GM23338 (cell line): Measurements from ENCODE around the gene ASPDH. TPM values are rescaled to one million over a fixed set of nuclear protein-coding genes. Genes with fewer than 3 reads are reported as not detected.

Experiments
- ATAC-seq: fragments of 200-7000 bp; cut with Tn5 transposase; 3 replicates; pipeline ENCODE4 v1.9.1; 2020
- DNase-seq: peaks from one replicate; pipeline ENCODE4 v3.0.0-alpha.2; 2015; ENCODE audit warnings: low spot score
- H2AFZ ChIP-seq: fragments of 200-600 bp; sonication (generic); 2 replicates; pipeline ENCODE4 v1.8.0; 2016; ENCODE audit warnings: antibody characterized with exemption, mild to moderate bottlenecking, moderate library complexity
- H3F3A ChIP-seq: fragments of 200-600 bp; sonication (generic); replicated peaks from 2 replicates; pipeline ENCODE4 v1.8.0; 2017; ENCODE audit warnings: antibody characterized with exemption, mixed run types, low read depth
- H3K27ac ChIP-seq: fragments of 200-600 bp; sonication (generic); 2 replicates; pipeline ENCODE4 v1.6.1; 2016; ENCODE audit warnings: low read depth
- H3K27me3 ChIP-seq: fragments of 200-600 bp; sonication (generic); 2 replicates; pipeline ENCODE4 v1.8.0; 2016; ENCODE audit warnings: mild to moderate bottlenecking, mixed run types, moderate library complexity; ENCODE audit not compliant: insufficient read depth
- H3K36me3 ChIP-seq: fragments of 200-600 bp; sonication (generic); 2 replicates; pipeline ENCODE4 v1.8.0; 2016; ENCODE audit warnings: mild to moderate bottlenecking; ENCODE audit not compliant: insufficient read depth
- H3K4me1 ChIP-seq: fragments of 200-600 bp; sonication (generic); 2 replicates; pipeline ENCODE4 v1.8.0; 2016; ENCODE audit warnings: mild to moderate bottlenecking, moderate library complexity; ENCODE audit not compliant: insufficient read depth
- H3K4me2 ChIP-seq: fragments of 200-600 bp; sonication (generic); 2 replicates; pipeline ENCODE4 v1.7.1; 2017; ENCODE audit warnings: mixed run types
- H3K4me3 ChIP-seq: fragments of 200-600 bp; sonication (generic); 2 replicates; pipeline ENCODE4 v1.6.1; 2016; ENCODE audit warnings: mixed run types
- H3K79me2 ChIP-seq: fragments of 200-600 bp; sonication (generic); replicated peaks from 2 replicates; pipeline ENCODE4 v1.8.0; 2017; ENCODE audit warnings: mild to moderate bottlenecking; ENCODE audit not compliant: insufficient read depth
- H3K9me2 ChIP-seq: fragments of 200-600 bp; sonication (generic); 2 replicates; pipeline ENCODE4 v1.8.0; 2017; ENCODE audit not compliant: insufficient read depth
- H4K20me1 ChIP-seq: fragments of 200-600 bp; sonication (generic); replicated peaks from 2 replicates; pipeline ENCODE4 v1.8.0; 2017; ENCODE audit warnings: mild to moderate bottlenecking; ENCODE audit not compliant: insufficient read depth
- H3K27ac Mint-ChIP-seq: 2 replicates; pipeline ENCODE4 v1.8.0; 2020; ENCODE audit warnings: inconsistent platforms, mild to moderate bottlenecking, moderate library complexity, mixed read lengths
- H3K27me3 Mint-ChIP-seq: 3 replicates; pipeline ENCODE4 v1.8.0; 2022; ENCODE audit warnings: low read depth, mild to moderate bottlenecking, moderate library complexity, mixed read lengths, inconsistent platforms; ENCODE audit not compliant: insufficient read depth, poor library complexity
- H3K36me3 Mint-ChIP-seq: 3 replicates; pipeline ENCODE4 v1.8.0; 2021; ENCODE audit warnings: low read depth, mild to moderate bottlenecking, inconsistent platforms, moderate library complexity, mixed read lengths
- H3K4me1 Mint-ChIP-seq: 3 replicates; pipeline ENCODE4 v1.8.0; 2020; ENCODE audit warnings: mild to moderate bottlenecking, inconsistent platforms, mixed read lengths
- H3K4me3 Mint-ChIP-seq: 3 replicates; pipeline ENCODE4 v1.8.0; 2021; ENCODE audit warnings: moderate library complexity, mild to moderate bottlenecking, inconsistent platforms, mixed read lengths
- H3K9me3 Mint-ChIP-seq: 3 replicates; pipeline ENCODE4 v1.8.0; 2020; ENCODE audit warnings: moderate library complexity, mild to moderate bottlenecking, inconsistent platforms, mixed read lengths
- POLR2AphosphoS5 ChIP-seq: IDR thresholded peaks from 2 replicates; pipeline ENCODE4 v1.6.1; 2016; ENCODE audit warnings: antibody characterized with exemption, low read depth
- polyA plus RNA-seq: library from polyadenylated mRNA; unstranded; fragments of >200 nt; fragmentation: Nextera tagmentation; extraction: Ambion mirVana; gene quantifications from 2 replicates; pipeline ENCODE4 v1.2.1, GENCODE V29; 2016
- total RNA-seq: library from RNA; depleted of rRNA; stranded (reverse); fragments of >200 nt; shearing (Covaris generic); gene quantifications from 2 replicates; pipeline ENCODE4 v1.2.3, GENCODE V29; 2014
- TF ChIP-seq, protein P1 (sequence below): fragments of 250-450 bp; sonication (Bioruptor Pico); IDR thresholded peaks from 2 replicates; pipeline ENCODE4 v1.5.0; 2020; ENCODE audit warnings: mild to moderate bottlenecking, moderate library complexity
- TF ChIP-seq, protein P2 (sequence below): IDR thresholded peaks from 2 replicates; pipeline ENCODE4 v1.6.1; 2016; ENCODE audit warnings: antibody characterized with exemption

Gene ASPDH
- total and polyA plus RNA-seq, 2 experiments from 2014 or later, result not detected

DNA sequence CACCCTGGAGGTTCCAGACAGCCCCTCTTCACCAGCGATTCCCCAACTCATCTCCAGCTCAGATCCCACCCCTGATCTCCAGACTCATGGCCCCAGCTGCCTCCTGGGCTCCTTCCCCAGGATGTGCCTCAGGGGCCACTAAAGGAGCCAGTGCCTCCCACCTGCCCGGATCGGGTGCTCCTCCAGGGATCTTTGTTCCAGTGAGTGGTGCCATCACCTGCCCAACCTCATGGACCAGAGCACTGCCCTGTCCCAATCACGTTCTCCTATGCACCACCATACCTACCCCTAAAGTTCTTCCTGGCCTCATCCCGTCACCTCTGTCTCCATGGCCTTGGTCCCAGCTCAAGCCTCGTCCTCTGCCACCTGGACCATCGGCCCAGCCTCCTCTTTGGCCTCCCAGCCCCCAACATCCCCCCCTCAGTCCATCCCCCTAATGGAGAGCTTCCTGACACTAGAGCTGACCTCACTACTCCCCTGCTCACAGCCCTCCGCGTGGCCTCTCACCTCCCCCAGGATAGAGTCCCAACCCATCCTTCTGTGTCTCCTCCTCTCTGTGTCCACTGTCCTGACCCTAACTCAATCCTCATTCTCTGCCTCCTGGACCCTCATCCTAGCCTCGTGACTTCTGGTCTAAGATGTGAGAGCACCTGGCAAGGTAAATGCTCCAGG is 28.3 kb downstream of the ASPDH start (continued):
- TF ChIP-seq, protein P1, sequence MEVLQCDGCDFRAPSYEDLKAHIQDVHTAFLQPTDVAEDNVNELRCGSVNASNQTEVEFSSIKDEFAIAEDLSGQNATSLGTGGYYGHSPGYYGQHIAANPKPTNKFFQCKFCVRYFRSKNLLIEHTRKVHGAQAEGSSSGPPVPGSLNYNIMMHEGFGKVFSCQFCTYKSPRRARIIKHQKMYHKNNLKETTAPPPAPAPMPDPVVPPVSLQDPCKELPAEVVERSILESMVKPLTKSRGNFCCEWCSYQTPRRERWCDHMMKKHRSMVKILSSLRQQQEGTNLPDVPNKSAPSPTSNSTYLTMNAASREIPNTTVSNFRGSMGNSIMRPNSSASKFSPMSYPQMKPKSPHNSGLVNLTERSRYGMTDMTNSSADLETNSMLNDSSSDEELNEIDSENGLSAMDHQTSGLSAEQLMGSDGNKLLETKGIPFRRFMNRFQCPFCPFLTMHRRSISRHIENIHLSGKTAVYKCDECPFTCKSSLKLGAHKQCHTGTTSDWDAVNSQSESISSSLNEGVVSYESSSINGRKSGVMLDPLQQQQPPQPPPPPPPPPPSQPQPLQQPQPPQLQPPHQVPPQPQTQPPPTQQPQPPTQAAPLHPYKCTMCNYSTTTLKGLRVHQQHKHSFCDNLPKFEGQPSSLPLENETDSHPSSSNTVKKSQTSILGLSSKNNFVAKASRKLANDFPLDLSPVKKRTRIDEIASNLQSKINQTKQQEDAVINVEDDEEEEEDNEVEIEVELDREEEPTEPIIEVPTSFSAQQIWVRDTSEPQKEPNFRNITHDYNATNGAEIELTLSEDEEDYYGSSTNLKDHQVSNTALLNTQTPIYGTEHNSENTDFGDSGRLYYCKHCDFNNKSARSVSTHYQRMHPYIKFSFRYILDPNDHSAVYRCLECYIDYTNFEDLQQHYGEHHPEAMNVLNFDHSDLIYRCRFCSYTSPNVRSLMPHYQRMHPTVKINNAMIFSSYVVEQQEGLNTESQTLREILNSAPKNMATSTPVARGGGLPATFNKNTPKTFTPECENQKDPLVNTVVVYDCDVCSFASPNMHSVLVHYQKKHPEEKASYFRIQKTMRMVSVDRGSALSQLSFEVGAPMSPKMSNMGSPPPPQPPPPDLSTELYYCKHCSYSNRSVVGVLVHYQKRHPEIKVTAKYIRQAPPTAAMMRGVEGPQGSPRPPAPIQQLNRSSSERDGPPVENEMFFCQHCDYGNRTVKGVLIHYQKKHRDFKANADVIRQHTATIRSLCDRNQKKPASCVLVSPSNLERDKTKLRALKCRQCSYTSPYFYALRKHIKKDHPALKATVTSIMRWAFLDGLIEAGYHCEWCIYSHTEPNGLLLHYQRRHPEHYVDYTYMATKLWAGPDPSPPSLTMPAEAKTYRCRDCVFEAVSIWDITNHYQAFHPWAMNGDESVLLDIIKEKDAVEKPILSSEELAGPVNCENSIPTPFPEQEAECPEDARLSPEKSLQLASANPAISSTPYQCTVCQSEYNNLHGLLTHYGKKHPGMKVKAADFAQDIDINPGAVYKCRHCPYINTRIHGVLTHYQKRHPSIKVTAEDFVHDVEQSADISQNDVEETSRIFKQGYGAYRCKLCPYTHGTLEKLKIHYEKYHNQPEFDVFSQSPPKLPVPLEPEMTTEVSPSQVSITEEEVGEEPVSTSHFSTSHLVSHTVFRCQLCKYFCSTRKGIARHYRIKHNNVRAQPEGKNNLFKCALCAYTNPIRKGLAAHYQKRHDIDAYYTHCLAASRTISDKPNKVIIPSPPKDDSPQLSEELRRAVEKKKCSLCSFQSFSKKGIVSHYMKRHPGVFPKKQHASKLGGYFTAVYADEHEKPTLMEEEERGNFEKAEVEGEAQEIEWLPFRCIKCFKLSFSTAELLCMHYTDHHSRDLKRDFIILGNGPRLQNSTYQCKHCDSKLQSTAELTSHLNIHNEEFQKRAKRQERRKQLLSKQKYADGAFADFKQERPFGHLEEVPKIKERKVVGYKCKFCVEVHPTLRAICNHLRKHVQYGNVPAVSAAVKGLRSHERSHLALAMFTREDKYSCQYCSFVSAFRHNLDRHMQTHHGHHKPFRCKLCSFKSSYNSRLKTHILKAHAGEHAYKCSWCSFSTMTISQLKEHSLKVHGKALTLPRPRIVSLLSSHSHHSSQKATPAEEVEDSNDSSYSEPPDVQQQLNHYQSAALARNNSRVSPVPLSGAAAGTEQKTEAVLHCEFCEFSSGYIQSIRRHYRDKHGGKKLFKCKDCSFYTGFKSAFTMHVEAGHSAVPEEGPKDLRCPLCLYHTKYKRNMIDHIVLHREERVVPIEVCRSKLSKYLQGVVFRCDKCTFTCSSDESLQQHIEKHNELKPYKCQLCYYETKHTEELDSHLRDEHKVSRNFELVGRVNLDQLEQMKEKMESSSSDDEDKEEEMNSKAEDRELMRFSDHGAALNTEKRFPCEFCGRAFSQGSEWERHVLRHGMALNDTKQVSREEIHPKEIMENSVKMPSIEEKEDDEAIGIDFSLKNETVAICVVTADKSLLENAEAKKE (CRISPR knock-in tag), result no peak
- no peak for TF ChIP-seq POLR2AphosphoS5

DNA sequence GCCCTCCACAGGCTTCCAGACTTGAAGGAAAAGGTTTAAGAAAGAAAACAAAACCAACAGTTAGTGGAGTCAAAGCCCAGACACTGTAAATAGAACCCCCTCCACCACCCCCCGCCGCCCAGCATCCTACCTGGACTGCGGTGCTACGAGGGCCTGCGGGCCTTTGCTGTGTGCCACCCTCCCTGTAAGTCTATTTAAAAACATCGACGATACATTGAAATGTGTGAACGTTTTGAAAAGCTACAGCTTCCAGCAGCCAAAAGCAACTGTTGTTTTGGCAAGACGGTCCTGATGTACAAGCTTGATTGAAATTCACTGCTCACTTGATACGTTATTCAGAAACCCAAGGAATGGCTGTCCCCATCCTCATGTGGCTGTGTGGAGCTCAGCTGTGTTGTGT is 30.8 kb downstream of the ASPDH start:
- Mint-ChIP-seq H3K36me3 (peaks cover 48% of the 10 kb centered on the region), H3K27me3 (peaks cover 2% of the 10 kb centered on the region), H3K27ac (no peak overlapping the region), H3K4me3 (no peak overlapping the region), H3K4me1 (no peaks in the 10 kb centered on the region), H3K9me3 (peaks cover 93% of the 10 kb centered on the region)
- Histone ChIP-seq H3K4me3 (no peak overlapping the region), H2AFZ (no peak overlapping the region), H3K9me2 (no peaks in the 10 kb centered on the region), H4K20me1 (no peaks in the 10 kb centered on the region; the same call in 1 of the 2 replicates), H3K4me1 (no peaks in the 10 kb centered on the region), H3K79me2 (peaks cover 13% of the 10 kb centered on the region), H3K27ac (no peak overlapping the region), H3F3A (no peaks in the 10 kb centered on the region), H3K4me2 (no peak overlapping the region), H3K36me3 (peaks cover 13% of the 10 kb centered on the region), H3K27me3 (peaks cover 16% of the 10 kb centered on the region)
- TF ChIP-seq, protein P2, sequence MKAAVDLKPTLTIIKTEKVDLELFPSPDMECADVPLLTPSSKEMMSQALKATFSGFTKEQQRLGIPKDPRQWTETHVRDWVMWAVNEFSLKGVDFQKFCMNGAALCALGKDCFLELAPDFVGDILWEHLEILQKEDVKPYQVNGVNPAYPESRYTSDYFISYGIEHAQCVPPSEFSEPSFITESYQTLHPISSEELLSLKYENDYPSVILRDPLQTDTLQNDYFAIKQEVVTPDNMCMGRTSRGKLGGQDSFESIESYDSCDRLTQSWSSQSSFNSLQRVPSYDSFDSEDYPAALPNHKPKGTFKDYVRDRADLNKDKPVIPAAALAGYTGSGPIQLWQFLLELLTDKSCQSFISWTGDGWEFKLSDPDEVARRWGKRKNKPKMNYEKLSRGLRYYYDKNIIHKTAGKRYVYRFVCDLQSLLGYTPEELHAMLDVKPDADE, result no peak
- DNase-seq (no peak), ATAC-seq (no peak)
